Measurements from ENCODE around the gene ANKS3.

ANKS3 gene

GRCh38 chr16:4682616-4683254 is 51.3 kb downstream of the ANKS3 start:
- DNase-seq, result no peak

DNA sequence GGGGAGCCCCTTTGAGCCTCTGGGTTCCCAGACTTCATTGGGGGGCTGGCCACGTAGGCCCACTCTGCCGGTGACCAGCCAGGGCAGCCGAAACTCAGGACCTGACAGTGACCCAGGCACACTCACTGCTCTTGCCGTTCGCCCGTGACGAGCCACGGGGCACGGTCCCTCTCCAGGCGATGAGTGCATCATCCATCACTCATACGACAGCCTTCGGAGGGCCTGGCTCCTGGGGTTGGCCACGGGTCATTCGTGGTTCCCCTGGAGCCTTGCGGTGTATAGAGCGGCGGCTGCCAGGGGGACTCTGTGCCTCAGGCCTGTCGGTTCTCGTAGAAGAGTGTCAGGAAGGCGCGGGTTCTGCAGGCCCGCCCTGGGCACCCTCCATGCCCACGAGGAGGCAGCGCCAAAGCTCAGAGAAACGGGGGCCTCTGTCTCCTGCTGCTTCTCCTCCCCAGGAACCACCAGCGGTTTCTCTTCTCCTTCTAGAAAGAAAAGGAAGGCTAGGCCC is 51.9 kb downstream of the ANKS3 start:
- no peak for DNase-seq

DNA sequence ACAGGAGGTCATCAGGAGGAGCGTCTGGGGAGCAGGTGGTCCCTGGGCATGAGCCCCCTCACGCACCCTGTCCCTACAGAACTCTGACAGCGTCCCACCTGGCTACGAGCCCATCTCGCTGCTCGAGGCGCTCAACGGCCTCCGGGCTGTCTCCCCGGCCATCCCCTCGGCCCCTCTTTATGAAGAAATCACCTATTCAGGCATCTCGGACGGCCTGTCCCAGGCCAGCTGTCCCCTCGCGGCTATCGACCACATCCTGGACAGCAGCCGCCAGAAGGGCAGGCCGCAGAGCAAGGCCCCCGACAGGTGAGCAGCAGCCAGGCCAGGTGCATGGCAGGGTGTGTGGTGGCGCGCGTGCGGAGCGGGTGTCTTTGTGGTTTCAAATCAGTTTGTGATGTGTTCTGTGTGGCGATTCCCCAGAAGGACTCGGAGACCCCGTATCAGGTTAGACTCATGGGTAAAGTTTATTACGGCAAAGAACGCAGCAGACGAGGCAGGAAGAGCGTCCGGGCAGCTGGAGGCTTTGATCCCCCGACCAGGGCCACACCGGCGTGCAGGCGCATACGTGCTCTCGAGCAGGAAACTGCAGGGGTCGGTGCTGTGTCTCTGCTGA is 52.5 kb downstream of the ANKS3 start:
- DNase-seq, result no peak

DNA sequence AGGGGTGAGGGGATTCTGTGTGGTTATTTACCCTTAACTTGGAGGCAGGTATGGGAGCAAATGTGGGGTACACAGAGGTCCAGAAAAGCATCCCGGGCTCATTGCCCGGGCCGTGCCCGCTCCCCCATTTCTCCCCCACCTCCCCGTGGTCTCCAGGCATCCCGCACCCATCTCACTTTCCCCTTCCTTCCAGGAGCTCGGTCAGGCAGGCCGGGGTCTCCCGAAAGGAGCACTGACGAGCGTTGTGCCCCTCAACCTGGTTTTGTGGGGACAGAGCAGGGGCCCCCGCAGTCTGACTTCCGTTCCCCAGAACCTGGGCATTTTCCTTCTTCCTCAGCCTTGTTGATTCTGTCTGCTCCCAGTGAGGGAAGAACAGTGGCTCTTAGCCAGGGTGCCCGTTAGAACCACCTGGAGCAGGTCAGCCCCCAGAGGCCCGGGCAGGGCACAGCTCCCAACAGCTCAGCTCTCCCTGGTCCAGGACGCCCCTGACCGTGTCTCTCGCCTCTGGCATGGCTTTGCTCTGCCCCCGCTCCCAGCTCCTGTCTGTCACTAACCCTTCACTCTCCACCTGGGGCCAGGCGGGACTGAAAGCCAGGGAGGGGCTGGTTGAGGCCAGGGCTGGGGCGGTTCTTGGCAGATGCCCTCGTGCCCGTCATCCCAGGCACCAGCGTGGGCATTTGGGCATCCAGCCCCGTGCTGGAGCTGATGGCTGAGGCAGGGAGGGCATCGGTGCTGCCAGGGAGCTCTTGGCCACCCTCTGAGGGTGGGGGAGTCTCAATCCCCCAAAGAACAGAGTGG is 53.2 kb downstream of the ANKS3 start:
- DNase-seq, result no peak

GRCh38 chr16:4679850-4680636 is 54.0 kb downstream of the ANKS3 start:
- no peak for DNase-seq

- no peak for DNase-seq
Measured at GRCh38 chr16:4679156-4679849, 54.8 kb downstream of the ANKS3 start.

- no peak for DNase-seq
Measured at GRCh38 chr16:4678596-4678995, 55.5 kb downstream of the ANKS3 start.

DNA sequence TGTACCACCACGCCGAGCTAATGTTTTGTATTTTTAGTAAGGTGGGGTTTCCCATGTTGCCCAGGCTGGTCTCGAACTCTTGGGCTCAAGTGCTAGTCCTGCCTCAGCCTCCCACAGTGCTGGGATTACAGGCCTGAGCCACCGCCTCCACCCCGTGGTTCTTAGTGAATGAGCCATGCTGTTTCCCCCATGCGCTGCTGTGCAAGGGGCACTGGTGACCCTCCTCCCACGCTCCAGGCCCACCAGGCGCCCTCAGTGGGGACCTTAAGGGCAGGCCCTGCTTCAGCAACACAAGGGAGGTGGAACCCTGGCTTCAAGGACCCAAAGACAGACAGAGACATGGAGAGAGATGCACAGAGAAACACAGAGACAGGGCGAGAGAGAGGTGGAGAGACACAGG is 56.1 kb downstream of the ANKS3 start:
- DNase-seq, result no peak

DNA sequence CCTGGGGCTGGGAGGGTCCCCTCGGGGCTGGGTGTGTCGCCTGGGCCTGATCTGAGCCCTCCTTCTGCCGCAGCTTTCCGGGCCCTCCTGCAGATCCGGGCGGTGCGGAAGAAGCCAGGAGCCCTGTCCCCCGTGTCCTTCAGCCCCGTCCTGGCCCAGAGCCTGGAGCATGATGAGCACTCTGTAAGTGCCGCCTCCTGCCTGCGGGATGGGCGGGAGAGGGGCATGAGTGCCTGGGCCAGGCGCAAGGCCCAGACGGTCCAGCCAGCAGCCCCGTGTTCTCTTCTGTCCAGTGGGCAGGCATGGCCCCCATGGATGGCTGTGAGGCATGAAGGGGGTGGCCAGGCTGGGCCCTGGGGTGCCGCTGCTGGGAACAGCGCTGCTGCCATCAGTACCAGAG is 56.7 kb downstream of the ANKS3 start:
- DNase-seq, result no peak

GRCh38 chr16:4676831-4677230 is 57.2 kb downstream of the ANKS3 start:
- no peak for DNase-seq

- DNase-seq, result no peak
Measured at GRCh38 chr16:4675864-4676786, 57.9 kb downstream of the ANKS3 start.

DNA sequence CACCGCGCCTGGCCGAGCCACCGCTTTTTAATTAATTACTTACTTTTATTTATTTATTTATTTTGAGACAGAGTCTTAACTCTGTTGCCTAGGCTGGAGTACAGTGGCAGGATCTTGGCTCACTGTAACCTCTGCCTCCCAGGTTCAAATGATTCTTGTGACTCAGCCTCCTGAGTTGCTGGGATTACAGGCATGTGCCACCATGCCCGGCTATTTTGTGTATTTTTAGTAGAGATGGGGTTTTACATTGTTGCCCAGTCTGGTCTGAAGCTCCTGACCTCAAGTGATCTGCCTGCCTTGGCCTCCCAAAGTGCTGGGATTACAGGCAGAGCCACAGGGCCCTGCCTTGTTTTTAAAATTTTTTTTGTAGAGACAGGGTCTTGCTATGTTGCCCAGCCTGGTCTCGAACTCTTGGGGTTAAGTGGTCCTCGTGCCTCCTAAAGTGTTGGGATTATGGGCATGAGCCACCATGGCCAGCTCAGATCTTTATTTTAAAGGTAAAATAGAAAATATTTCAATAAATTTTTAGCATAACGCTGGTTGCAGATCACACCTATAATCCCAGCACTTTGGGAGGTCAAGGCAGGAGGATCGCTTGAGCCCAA is 59.0 kb downstream of the ANKS3 start:
- no peak for DNase-seq

DNA sequence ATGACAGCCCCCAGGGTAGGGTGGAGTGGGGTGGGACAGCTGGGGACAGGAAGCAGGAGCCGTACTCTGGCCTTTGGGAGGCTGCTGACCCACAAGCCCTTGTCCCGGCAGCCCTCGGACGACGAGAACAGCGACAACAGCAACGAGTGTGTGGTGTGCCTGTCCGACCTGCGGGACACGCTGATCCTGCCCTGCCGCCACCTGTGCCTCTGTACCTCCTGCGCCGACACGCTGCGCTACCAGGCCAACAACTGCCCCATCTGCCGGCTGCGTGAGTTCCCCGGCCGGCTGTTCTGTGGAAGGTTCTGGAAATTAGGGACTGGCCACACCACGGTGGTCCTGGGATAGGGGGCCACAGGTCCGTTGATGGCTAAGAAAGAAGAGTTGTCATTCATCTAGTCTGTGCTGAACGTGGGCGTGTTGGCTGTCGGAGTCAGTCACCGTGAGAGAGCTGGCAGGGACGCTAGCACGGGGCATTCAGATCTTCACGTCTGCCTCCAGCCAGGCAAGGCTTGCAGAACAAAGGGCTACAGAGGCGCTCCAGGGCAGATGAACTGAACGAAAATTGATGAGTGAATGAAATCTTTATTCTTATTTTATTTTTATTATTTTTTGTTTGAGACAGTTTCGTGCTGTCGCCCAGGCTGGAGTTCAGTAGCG is 60.6 kb downstream of the ANKS3 start:
- DNase-seq, result no peak

GRCh38 chr16:4668313-4668960 is 65.6 kb downstream of the ANKS3 start:
- DNase-seq, result no peak

- DNase-seq, result no peak
Measured at GRCh38 chr16:4667203-4667963, 66.7 kb downstream of the ANKS3 start.

GRCh38 chr16:4666537-4667202 is 67.4 kb downstream of the ANKS3 start:
- no peak for DNase-seq

DNA sequence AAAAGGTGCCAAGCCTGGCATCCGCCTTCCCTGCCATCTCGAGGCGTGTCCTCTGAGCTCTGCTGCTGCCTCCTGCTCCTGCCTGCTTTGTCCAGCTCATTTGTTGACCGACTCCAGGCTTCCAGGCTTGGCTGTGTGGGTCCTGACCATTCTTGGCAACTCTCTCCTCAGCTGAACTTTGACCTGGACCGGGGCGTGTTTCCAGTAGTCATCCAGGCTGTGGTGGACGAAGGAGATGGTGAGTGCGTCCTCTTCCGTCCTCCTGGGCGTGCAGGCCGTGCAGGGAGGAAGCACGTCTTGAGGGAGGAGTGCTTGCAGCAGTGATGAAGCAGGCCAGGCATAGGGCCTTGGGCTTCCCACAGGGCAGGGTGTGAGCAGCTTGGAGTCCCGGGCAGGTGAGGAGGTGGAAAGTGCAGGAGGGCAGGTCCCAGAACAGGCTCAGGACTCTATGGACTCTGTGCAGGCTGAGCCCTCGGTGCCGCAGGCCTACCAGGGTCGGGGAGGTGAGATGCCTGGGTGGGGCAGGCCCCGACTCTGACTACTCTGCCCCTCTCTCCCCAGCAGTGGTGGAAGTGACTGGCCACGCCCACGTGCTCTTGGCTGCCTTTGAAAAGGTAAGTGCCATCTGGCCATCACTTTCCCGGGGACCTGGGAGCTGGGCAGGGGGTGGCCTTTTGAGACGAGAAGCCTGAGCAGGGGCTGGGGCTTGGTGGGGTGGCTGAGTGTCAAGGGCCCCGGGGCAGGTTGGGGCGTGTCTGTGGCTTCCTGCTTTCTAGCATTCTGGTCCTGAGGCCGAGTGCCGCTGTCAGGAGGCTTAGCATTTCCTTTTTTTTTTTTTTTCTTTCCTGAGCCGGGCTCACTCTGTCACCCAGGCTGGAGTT is 69.3 kb downstream of the ANKS3 start:
- no peak for DNase-seq

All from NCI-H748 treated with DMSO at 0.1 percent for 48 hours (cell line).